Sigmoid colon (tissue), 4 donors: ENCODE data around the gene ME3.

Experiments used
- CTCF ChIP-seq, 4 experiments: fragments of 450-650 bp in 3 of 4; fragments of 200-600 bp in 1 of 4; IDR thresholded peaks; one replicate each; pipeline ENCODE4 v1.5.1; 2016 to 2019; ENCODE audit warnings: antibody characterized with exemption in 4 of 4, mild to moderate bottlenecking in 3 of 4, moderate library complexity in 2 of 4
- POLR2A ChIP-seq, 2 donors: fragments of 450-650 bp; IDR thresholded peaks; one replicate each; pipeline ENCODE4 v1.6.1; 2016; ENCODE audit warnings: antibody characterized with exemption in 2 of 2, mild to moderate bottlenecking in 2 of 2, moderate library complexity in 2 of 2
- POLR2AphosphoS5 ChIP-seq, 4 donors: sonication (generic); formaldehyde crosslinking; IDR thresholded peaks; one replicate each; pipeline ENCODE4 v1.6.1; 2017; ENCODE audit warnings: antibody characterized with exemption in 4 of 4

- TF ChIP-seq POLR2AphosphoS5 (IDR thresholded peaks at IDR 0.05) (no peak), CTCF (IDR thresholded peaks at IDR 0.05) (no peak), POLR2A (IDR thresholded peaks at IDR 0.05) (no peak)
Measured at GRCh38 chr11:86555866-86556265, 116.5 kb downstream of the ME3 start.
